OCI-LY7 (cell line): ENCODE results near the gene TMEM209. TPM values are rescaled to one million over a fixed set of nuclear protein-coding genes. Genes with fewer than 3 reads are reported as not detected.

ENCODE experiments used
- BruUV-seq: library from RNA; stranded (reverse); fragments of 400-500 nt; replicated peaks from 2 replicates; lab custom pipeline; 2021; lab: Mats Ljungman, UMichigan
- CTCF ChIA-PET: fragments of 300-600 bp; sonication (Branson Sonifier 250); formaldehyde crosslinking; loops from one replicate; lab custom pipeline; 2022; ENCODE audit warnings: antibody characterized with exemption; ENCODE audit not compliant: unreplicated experiment; lab: Charles Lee
- POLR2A ChIA-PET: fragments of 300-600 bp; sonication (Branson Sonifier 250); formaldehyde crosslinking; loops from one replicate; lab custom pipeline; 2022; ENCODE audit warnings: antibody characterized with exemption; lab: Charles Lee
- DNase-seq: peaks from one replicate; pipeline ENCODE4 v3.0.0-alpha.2; 2015; ENCODE audit warnings: low spot score
- H2AFZ ChIP-seq: fragments of 200-600 bp; sonication (generic), shearing (Covaris generic); 2 replicates; pipeline ENCODE4 v1.6.1; 2014; ENCODE audit warnings: mild to moderate bottlenecking, antibody characterized with exemption, low read length, moderate library complexity
- H3K27ac ChIP-seq: fragments of 200-600 bp; sonication (generic); 2 replicates; pipeline ENCODE4 v1.5.1; 2014; ENCODE audit warnings: mixed run types, low read depth, mild to moderate bottlenecking, moderate library complexity, low read length, inconsistent platforms; ENCODE audit not compliant: poor library complexity, severe bottlenecking
- H3K36me3 ChIP-seq: fragments of 200-600 bp; sonication (generic); 2 replicates; pipeline ENCODE4 v1.6.1; 2014; ENCODE audit warnings: mild to moderate bottlenecking, antibody characterized with exemption, low read length, moderate library complexity, mixed read lengths; ENCODE audit not compliant: insufficient read depth
- H3K4me1 ChIP-seq: fragments of 200-600 bp; sonication (generic); 2 replicates; pipeline ENCODE4 v1.5.1; 2014; ENCODE audit warnings: mild to moderate bottlenecking, low read length; ENCODE audit not compliant: insufficient read depth, poor library complexity, severe bottlenecking
- H3K4me2 ChIP-seq: fragments of 200-600 bp; sonication (generic); 2 replicates; pipeline ENCODE4 v1.6.1; 2014; ENCODE audit warnings: mild to moderate bottlenecking, low read length
- H3K4me3 ChIP-seq: fragments of 200-600 bp; sonication (generic); 2 replicates; pipeline ENCODE4 v1.5.1; 2014; ENCODE audit warnings: mild to moderate bottlenecking, low read depth, low read length; ENCODE audit not compliant: poor library complexity, severe bottlenecking
- H3K79me2 ChIP-seq: fragments of 200-600 bp; sonication (generic); 2 replicates; pipeline ENCODE4 v1.6.1; 2016; ENCODE audit warnings: low read depth, mild to moderate bottlenecking, low read length, moderate library complexity, mixed read lengths; ENCODE audit not compliant: insufficient read depth
- H3K9me2 ChIP-seq: fragments of 200-600 bp; sonication (generic); 2 replicates; pipeline ENCODE4 v1.6.1; 2016; ENCODE audit warnings: mild to moderate bottlenecking, low read length, mixed read lengths; ENCODE audit not compliant: insufficient read depth
- H3K9me3 ChIP-seq: fragments of 200-600 bp; sonication (generic); 2 replicates; pipeline ENCODE4 v1.6.1; 2014; ENCODE audit warnings: mild to moderate bottlenecking, mixed run types, low read length, mixed read lengths
- H4K20me1 ChIP-seq: fragments of 200-600 bp; sonication (generic); 2 replicates; pipeline ENCODE4 v1.6.1; 2014; ENCODE audit warnings: mild to moderate bottlenecking, antibody characterized with exemption, low read length, moderate library complexity, mixed read lengths; ENCODE audit not compliant: insufficient read depth
- EZH2phosphoT487 ChIP-seq: fragments of 200-600 bp; sonication (generic); IDR thresholded peaks from 2 replicates; pipeline ENCODE4 v1.6.1; 2018; ENCODE audit warnings: low read depth, borderline replicate concordance, mild to moderate bottlenecking, mixed run types, antibody characterized with exemption, low read length, moderate library complexity, mixed read lengths
- intact Hi-C: fragments of 100-400 bp; cut with micrococcal nuclease; formaldehyde crosslinking; loops from one replicate; pipeline ENCODE4 v1.10.0; 2022; ENCODE audit not compliant: unreplicated experiment
- total RNA-seq, 2 experiments: library from RNA; depleted of rRNA in 1 of 2; stranded (reverse); fragments of >200 nt in 1 of 2; shearing (Covaris generic) in 1 of 2; gene quantifications; 2 replicates each; pipeline ENCODE4 v1.2.3, GENCODE V29; 2014 to 2022
- TF ChIP-seq, protein P1 (sequence below): fragments of 200-600 bp; sonication (generic); conservative IDR thresholded peaks from 2 replicates; pipeline ENCODE4 v1.5.1; 2014; ENCODE audit warnings: mild to moderate bottlenecking, antibody characterized with exemption, low read length, moderate library complexity, mixed read lengths

The TMEM209 gene
- total RNA-seq, 2 experiments from 2014 or later: 18.1 to 37.9 TPM

DNA sequence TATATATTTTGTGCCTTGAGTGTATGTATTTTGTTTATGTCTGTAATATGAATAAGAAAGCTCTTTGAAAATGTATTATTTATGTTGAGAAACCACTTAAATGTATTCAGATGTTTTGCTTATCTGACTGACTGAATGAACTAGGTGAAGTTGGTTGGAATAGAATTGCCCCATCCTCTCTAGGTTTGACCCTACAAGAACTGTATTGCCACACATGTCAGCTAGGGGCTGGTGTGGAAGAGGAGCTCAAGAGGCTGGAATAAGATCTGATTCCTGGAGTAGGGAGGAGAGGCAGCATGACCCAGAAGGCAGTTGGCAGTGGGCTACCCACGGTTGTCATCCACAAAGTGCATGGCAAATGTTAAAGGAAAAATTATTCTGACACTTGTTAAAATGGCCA is 11.5 kb upstream of the TMEM209 start:
- no peaks in the 10 kb centered on the region for H3K4me1 ChIP-seq
- no peaks in the 10 kb centered on the region for H3K79me2 ChIP-seq
- CTCF ChIA-PET: no interaction called here
- intact Hi-C loops: no loop called here
- DNase-seq: no peak
- no peaks in the 10 kb centered on the region for H4K20me1 ChIP-seq
- no peak overlapping the region for H3K4me2 ChIP-seq
- POLR2A ChIA-PET: interaction anchor here (0.6 to 1.9 kb wide), 5 partner anchors 11 to 1428 kb away, joined by 3 to 8 read pairs (median 3); partner anchors contain the start of gene TMEM209
- TF ChIP-seq, protein P1, sequence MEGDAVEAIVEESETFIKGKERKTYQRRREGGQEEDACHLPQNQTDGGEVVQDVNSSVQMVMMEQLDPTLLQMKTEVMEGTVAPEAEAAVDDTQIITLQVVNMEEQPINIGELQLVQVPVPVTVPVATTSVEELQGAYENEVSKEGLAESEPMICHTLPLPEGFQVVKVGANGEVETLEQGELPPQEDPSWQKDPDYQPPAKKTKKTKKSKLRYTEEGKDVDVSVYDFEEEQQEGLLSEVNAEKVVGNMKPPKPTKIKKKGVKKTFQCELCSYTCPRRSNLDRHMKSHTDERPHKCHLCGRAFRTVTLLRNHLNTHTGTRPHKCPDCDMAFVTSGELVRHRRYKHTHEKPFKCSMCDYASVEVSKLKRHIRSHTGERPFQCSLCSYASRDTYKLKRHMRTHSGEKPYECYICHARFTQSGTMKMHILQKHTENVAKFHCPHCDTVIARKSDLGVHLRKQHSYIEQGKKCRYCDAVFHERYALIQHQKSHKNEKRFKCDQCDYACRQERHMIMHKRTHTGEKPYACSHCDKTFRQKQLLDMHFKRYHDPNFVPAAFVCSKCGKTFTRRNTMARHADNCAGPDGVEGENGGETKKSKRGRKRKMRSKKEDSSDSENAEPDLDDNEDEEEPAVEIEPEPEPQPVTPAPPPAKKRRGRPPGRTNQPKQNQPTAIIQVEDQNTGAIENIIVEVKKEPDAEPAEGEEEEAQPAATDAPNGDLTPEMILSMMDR: no peak
- no peak for TF ChIP-seq EZH2phosphoT487
- no peak overlapping the region for H3K27ac ChIP-seq
- no peaks in the 10 kb centered on the region for H3K9me2 ChIP-seq
- no peak overlapping the region for H3K4me3 ChIP-seq
- no TSS peak for BruUV-seq
- no peaks in the 10 kb centered on the region for H3K9me3 ChIP-seq
- no peak overlapping the region for H2AFZ ChIP-seq
- H3K36me3 ChIP-seq: no peaks in the 10 kb centered on the region

DNA sequence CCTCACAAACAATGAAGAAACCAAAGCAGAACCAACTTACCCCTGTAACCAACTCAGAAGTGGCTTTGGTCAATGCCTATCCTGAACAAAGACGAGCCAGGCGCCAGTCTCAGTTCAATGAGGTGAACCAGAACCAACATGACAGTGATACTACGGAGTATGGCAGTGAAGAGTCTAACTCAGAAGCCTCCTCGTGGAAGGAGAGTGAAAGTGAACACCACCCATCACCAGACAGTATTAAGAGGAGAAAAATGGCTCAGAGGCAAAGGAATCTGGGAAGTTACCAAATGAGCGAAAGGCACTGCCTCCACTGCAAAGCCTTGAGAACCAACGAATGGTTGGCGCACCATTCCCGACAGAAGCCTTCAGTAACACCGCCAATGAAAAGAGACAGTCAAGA is 10.8 kb upstream of the TMEM209 start:
- Histone ChIP-seq H3K79me2 (no peaks in the 10 kb centered on the region), H3K4me2 (no peak overlapping the region), H3K36me3 (no peaks in the 10 kb centered on the region), H3K4me1 (no peaks in the 10 kb centered on the region), H3K9me3 (no peaks in the 10 kb centered on the region), H3K27ac (no peak overlapping the region), H4K20me1 (no peaks in the 10 kb centered on the region), H2AFZ (no peak overlapping the region), H3K4me3 (no peak overlapping the region), H3K9me2 (no peaks in the 10 kb centered on the region)
- ChIA-PET CTCF (interaction anchor here (0.5 kb wide), 1 partner anchor 14 kb away, joined by 3 read pairs; no protein-coding TSS in a partner anchor), POLR2A (interaction anchor here (0.6 to 1.9 kb wide), 2 partner anchors 10 to 123 kb away, joined by 3 to 8 read pairs; partner anchors contain the start of gene TMEM209)
- intact Hi-C loops: no loop called here
- TF ChIP-seq EZH2phosphoT487: no peak
- TF ChIP-seq, protein P1: no peak
- BruUV-seq: no TSS peak
- DNase-seq: no peak

DNA sequence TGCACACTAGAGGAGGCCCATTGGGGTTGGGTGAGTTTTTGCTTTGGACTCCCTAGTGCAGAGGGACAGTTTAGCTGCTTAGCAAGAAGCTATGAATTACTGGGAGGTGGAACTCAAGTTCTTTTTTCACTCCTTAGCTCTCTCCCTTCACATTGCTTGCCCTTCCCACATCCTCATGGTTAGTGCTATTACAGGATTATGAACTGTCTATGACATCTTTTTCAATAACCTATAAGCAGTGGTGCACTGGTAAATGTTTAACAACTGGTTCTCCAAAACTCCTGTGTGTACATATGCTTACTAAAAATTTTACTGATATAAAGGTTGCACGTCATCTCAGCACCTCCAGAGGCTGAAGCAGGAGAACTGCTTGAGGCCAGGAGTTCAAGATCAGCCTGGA is 8.6 kb upstream of the TMEM209 start:
- Histone ChIP-seq H3K9me3 (no peaks in the 10 kb centered on the region), H3K36me3 (no peaks in the 10 kb centered on the region), H3K27ac (no peak overlapping the region), H3K79me2 (no peaks in the 10 kb centered on the region), H3K4me1 (no peaks in the 10 kb centered on the region), H3K4me2 (no peak overlapping the region), H3K4me3 (no peak overlapping the region), H2AFZ (no peak overlapping the region), H3K9me2 (no peaks in the 10 kb centered on the region), H4K20me1 (no peaks in the 10 kb centered on the region)
- TF ChIP-seq EZH2phosphoT487: no peak
- TF ChIP-seq, protein P1: no peak
- CTCF ChIA-PET: interaction anchor here (1.5 kb wide), 1 partner anchor 22 kb away, joined by 4 read pairs; no protein-coding TSS in a partner anchor
- no TSS peak for BruUV-seq
- POLR2A ChIA-PET: interaction anchor here (0.6 to 2.0 kb wide), 2 partner anchors 9 to 41 kb away, joined by 3 to 7 read pairs; partner anchors contain the start of gene TMEM209
- intact Hi-C loops: loop anchor here (5.0 kb wide), 1 partner anchor 142 kb away; the partner anchor contains the start of gene KLHDC10
- no peak for DNase-seq
